ENCODE data around the gene ADCY7. TPM values are rescaled to one million over a fixed set of nuclear protein-coding genes. Genes with fewer than 3 reads are reported as not detected.

ADCY7 gene
- total and polyA plus RNA-seq, 9 of the 15 experiments (the other 6 are each of a cell fraction or from before 2014, with no cell fraction given), result 2.3 to 108 (median 28.6) TPM

DNA sequence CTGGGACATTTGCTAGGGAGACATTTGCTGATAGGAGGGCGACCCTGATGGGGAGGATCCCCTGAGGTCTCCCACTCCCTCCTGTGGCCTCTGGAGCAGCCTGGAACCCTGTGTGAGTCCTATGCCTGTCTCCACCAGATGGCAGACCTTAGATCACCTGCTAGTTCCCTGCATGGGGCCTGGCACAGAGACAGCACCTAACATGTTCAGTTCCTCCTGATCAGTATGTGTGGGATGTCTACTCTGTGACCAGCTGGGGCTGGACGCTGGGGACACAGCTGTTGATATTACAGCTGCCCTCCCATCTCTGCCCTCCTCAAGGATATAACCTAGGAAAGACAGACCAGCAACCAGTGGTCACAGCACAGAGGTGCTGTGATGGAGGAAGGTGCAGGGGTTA, 1.1 kb upstream of the ADCY7 start (continued):
- no peak for TF ChIP-seq NFXL1 (CRISPR knock-in tag; IDR thresholded peaks at IDR 0.05)
- TF ChIP-seq NFIC (IDR thresholded peaks at IDR 0.05), result peak; percentile 27; the same call in 1 of the 2 replicates
- TF ChIP-seq, protein P1, sequence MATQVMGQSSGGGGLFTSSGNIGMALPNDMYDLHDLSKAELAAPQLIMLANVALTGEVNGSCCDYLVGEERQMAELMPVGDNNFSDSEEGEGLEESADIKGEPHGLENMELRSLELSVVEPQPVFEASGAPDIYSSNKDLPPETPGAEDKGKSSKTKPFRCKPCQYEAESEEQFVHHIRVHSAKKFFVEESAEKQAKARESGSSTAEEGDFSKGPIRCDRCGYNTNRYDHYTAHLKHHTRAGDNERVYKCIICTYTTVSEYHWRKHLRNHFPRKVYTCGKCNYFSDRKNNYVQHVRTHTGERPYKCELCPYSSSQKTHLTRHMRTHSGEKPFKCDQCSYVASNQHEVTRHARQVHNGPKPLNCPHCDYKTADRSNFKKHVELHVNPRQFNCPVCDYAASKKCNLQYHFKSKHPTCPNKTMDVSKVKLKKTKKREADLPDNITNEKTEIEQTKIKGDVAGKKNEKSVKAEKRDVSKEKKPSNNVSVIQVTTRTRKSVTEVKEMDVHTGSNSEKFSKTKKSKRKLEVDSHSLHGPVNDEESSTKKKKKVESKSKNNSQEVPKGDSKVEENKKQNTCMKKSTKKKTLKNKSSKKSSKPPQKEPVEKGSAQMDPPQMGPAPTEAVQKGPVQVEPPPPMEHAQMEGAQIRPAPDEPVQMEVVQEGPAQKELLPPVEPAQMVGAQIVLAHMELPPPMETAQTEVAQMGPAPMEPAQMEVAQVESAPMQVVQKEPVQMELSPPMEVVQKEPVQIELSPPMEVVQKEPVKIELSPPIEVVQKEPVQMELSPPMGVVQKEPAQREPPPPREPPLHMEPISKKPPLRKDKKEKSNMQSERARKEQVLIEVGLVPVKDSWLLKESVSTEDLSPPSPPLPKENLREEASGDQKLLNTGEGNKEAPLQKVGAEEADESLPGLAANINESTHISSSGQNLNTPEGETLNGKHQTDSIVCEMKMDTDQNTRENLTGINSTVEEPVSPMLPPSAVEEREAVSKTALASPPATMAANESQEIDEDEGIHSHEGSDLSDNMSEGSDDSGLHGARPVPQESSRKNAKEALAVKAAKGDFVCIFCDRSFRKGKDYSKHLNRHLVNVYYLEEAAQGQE (IDR thresholded peaks at IDR 0.05; ENCODE audit: borderline replicate concordance), result peak; percentile 23; the same call in 1 of the 2 replicates
- TF ChIP-seq, protein P1 (CRISPR knock-in tag; IDR thresholded peaks at IDR 0.05; ENCODE audit: low read depth), result no peak
- no peak for TF ChIP-seq HMG20B (CRISPR knock-in tag; IDR thresholded peaks at IDR 0.05)
- peak; percentile 43; the same call in 1 of the 2 replicates for TF ChIP-seq ZBTB7A (IDR thresholded peaks at IDR 0.05; ENCODE audit: borderline replicate concordance, control insufficient read depth, low read depth, low read length)
- TF ChIP-seq XRCC4 (IDR thresholded peaks at IDR 0.05; ENCODE audit: extremely low read depth, insufficient read depth, insufficient read length), result no peak
- TF ChIP-seq, protein P2, sequence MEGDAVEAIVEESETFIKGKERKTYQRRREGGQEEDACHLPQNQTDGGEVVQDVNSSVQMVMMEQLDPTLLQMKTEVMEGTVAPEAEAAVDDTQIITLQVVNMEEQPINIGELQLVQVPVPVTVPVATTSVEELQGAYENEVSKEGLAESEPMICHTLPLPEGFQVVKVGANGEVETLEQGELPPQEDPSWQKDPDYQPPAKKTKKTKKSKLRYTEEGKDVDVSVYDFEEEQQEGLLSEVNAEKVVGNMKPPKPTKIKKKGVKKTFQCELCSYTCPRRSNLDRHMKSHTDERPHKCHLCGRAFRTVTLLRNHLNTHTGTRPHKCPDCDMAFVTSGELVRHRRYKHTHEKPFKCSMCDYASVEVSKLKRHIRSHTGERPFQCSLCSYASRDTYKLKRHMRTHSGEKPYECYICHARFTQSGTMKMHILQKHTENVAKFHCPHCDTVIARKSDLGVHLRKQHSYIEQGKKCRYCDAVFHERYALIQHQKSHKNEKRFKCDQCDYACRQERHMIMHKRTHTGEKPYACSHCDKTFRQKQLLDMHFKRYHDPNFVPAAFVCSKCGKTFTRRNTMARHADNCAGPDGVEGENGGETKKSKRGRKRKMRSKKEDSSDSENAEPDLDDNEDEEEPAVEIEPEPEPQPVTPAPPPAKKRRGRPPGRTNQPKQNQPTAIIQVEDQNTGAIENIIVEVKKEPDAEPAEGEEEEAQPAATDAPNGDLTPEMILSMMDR (IDR thresholded peaks at IDR 0.05 in 2 of 3, conservative IDR thresholded peaks at IDR 0.05 in 1 of 3; ENCODE audit: insufficient read depth in 2 of 3, low read depth in 1 of 3, low read length in 3 of 3), result peak; percentile 52 to 92 (median 62)
- 0 out of 2 replicates have a peak, but pooled peaks have one; percentile 17 for TF ChIP-seq MTA3 (IDR thresholded peaks at IDR 0.05; ENCODE audit: borderline replicate concordance)
- no peak for TF ChIP-seq CHD1 (IDR thresholded peaks at IDR 0.05; ENCODE audit: low read length)
- no peak for TF ChIP-seq ARID2 (IDR thresholded peaks at IDR 0.05)
- no peak for TF ChIP-seq BRD9 (IDR thresholded peaks at IDR 0.05; ENCODE audit: low read depth, partially characterized antibody)
- TF ChIP-seq ZNF41 (CRISPR knock-in tag; conservative IDR thresholded peaks at IDR 0.05), result no peak
- 0 out of 4 replicates have a peak, but pooled peaks of 1 of the 2 experiments have one; percentile 14 for TF ChIP-seq RCOR1 (IDR thresholded peaks at IDR 0.05; ENCODE audit: borderline replicate concordance in 1 of 2, low read depth in 2 of 2, low read length in 2 of 2)
- TF ChIP-seq, protein P3, sequence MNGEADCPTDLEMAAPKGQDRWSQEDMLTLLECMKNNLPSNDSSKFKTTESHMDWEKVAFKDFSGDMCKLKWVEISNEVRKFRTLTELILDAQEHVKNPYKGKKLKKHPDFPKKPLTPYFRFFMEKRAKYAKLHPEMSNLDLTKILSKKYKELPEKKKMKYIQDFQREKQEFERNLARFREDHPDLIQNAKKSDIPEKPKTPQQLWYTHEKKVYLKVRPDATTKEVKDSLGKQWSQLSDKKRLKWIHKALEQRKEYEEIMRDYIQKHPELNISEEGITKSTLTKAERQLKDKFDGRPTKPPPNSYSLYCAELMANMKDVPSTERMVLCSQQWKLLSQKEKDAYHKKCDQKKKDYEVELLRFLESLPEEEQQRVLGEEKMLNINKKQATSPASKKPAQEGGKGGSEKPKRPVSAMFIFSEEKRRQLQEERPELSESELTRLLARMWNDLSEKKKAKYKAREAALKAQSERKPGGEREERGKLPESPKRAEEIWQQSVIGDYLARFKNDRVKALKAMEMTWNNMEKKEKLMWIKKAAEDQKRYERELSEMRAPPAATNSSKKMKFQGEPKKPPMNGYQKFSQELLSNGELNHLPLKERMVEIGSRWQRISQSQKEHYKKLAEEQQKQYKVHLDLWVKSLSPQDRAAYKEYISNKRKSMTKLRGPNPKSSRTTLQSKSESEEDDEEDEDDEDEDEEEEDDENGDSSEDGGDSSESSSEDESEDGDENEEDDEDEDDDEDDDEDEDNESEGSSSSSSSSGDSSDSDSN (IDR thresholded peaks at IDR 0.05; ENCODE audit: borderline replicate concordance in 1 of 2, low read depth in 2 of 2, low read length in 2 of 2), result 0 out of 4 replicates have a peak, but pooled peaks of 1 of the 2 experiments have one; percentile 24
- TF ChIP-seq CBFA2T3 (IDR thresholded peaks at IDR 0.05), result peak; percentile 13; the same call in 1 of the 2 replicates
